ENCODE data around the gene LY6G5C. TPM values are rescaled to one million over a fixed set of nuclear protein-coding genes. Genes with fewer than 3 reads are reported as not detected.

Gene LY6G5C
- polyA plus RNA-seq (ENCODE audit: insufficient read length in 4 of 4): 1 to 10 TPM; 1.6 to 5.9 (median 2.6) TPM

- peak in 2 of 4 donors; percentile 70 to 80 for DNase-seq (ENCODE audit: low read depth in 4 of 4, low spot score in 3 of 4)
Observed at GRCh38 chr6:31680226-31681134, at the start of gene LY6G5C. LY6G5C (minus strand) TSS chr6:31681067; CDS start chr6:31680373, 694 bp downstream.

GRCh38 chr6:31729979-31730630 is 49.2 kb upstream of the LY6G5C start:
- peak in 3 of 4 donors; percentile 82 to 87 (median 85) for DNase-seq (ENCODE audit: low read depth in 4 of 4, low spot score in 3 of 4)

GRCh38 chr6:31729515-31729978 is 48.7 kb upstream of the LY6G5C start:
- DNase-seq (ENCODE audit: low read depth in 4 of 4, low spot score in 3 of 4): peak in 3 of 4 donors; percentile 85 to 89 (median 87)

GRCh38 chr6:31728767-31729514 is 48.1 kb upstream of the LY6G5C start, which contains the start of gene DDAH2:
DDAH2 (minus strand) TSS chr6:31729299; CDS start chr6:31729161, 138 bp downstream.
- no peak for DNase-seq (ENCODE audit: low read depth in 4 of 4, low spot score in 3 of 4)

GRCh38 chr6:31727717-31728671 is 47.1 kb upstream of the LY6G5C start:
- no peak for DNase-seq (ENCODE audit: low read depth in 4 of 4, low spot score in 3 of 4)

- no peak for DNase-seq (ENCODE audit: low read depth in 4 of 4, low spot score in 3 of 4)
Observed at GRCh38 chr6:31727034-31727716, 46.3 kb upstream of the LY6G5C start.

- DNase-seq (ENCODE audit: low read depth in 4 of 4, low spot score in 3 of 4): no peak
Observed at GRCh38 chr6:31725502-31726350, 44.9 kb upstream of the LY6G5C start.

GRCh38 chr6:31723980-31724691 is 43.3 kb upstream of the LY6G5C start:
- DNase-seq (ENCODE audit: low read depth in 4 of 4, low spot score in 3 of 4): no peak

- no peak for DNase-seq (ENCODE audit: low read depth in 4 of 4, low spot score in 3 of 4)
Observed at GRCh38 chr6:31723245-31723979, 42.5 kb upstream of the LY6G5C start, which contains the start of gene MPIG6B. MPIG6B (plus strand) TSS chr6:31723373; CDS start chr6:31723384, 11 bp downstream.

GRCh38 chr6:31722173-31722572 is 41.3 kb upstream of the LY6G5C start:
- DNase-seq (ENCODE audit: low read depth in 4 of 4, low spot score in 3 of 4): no peak

- no peak for DNase-seq (ENCODE audit: low read depth in 4 of 4, low spot score in 3 of 4)
Observed at GRCh38 chr6:31721351-31722020, 40.6 kb upstream of the LY6G5C start, which contains the start of gene LY6G6C. LY6G6C (minus strand) TSS chr6:31721746; CDS start chr6:31721679, 67 bp downstream.

- no peak for DNase-seq (ENCODE audit: low read depth in 4 of 4, low spot score in 3 of 4)
Observed at GRCh38 chr6:31720196-31720770, 39.4 kb upstream of the LY6G5C start.

- DNase-seq (ENCODE audit: low read depth in 4 of 4, low spot score in 3 of 4): no peak
Observed at GRCh38 chr6:31719001-31719400, 38.1 kb upstream of the LY6G5C start.

GRCh38 chr6:31718265-31718664 is 37.4 kb upstream of the LY6G5C start:
- DNase-seq (ENCODE audit: low read depth in 4 of 4, low spot score in 3 of 4): no peak

- no peak for DNase-seq (ENCODE audit: low read depth in 4 of 4, low spot score in 3 of 4)
Observed at GRCh38 chr6:31717499-31718222, 36.8 kb upstream of the LY6G5C start.

All from left renal pelvis (tissue), 4 donors.